NK-92 (cell line): ENCODE measurements around the gene KIR3DL1.
"Not testable (repeated sequence)": the region's sequence is repeated elsewhere in the genome, so short reads cannot be mapped to it uniquely, and the experiment has no call there.

ENCODE experiments used
- DNase-seq: peaks from one replicate; lab custom pipeline; 2025; ENCODE audit not compliant: unreplicated experiment; lab: John Stamatoyannopoulos, UW

Gene KIR3DL1

DNA sequence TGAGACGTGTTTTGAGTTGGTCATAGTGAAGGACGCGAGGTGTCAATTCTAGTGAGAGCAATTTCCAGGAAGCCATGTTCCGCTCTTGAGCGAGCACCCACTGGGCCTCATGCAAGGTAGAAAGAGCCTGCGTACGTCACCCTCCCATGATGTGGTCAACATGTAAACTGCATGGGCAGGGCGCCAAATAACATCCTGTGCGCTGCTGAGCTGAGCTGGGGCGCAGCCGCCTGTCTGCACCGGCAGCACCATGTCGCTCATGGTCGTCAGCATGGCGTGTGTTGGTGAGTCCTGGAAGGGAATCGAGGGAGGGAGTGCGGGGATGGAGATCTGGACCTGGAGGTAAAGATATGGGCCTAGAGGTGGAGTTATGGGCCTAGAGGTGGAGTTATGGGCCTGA is at the start of gene KIR3DL1:
TSS of gene KIR3DL1 (plus strand) at position 218 of the 400 bp plus-strand sequence.
- not testable (repeated sequence) for DNase-seq

DNA sequence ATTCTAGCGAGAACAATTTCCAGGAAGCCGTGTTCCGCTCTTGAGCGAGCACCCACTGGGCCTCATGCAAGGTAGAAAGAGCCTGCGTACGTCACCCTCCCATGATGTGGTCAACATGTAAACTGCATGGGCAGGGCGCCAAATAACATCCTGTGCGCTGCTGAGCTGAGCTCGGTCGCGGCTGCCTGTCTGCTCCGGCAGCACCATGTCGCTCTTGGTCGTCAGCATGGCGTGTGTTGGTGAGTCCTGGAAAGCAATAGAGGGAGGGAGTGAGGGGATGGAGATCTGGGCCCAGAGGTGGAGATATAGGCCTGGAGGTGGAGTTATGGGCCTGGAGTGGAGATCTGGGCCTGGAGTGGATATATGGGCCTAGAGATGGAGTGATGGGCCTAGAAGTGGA is 46.6 kb upstream of the KIR3DL1 start, which contains the start of gene KIR2DL1:
TSS of gene KIR2DL1 (plus strand) at position 148 of the 400 bp plus-strand sequence. CDS start at position 206, 58 bp downstream.
- DNase-seq = not testable (repeated sequence)

DNA sequence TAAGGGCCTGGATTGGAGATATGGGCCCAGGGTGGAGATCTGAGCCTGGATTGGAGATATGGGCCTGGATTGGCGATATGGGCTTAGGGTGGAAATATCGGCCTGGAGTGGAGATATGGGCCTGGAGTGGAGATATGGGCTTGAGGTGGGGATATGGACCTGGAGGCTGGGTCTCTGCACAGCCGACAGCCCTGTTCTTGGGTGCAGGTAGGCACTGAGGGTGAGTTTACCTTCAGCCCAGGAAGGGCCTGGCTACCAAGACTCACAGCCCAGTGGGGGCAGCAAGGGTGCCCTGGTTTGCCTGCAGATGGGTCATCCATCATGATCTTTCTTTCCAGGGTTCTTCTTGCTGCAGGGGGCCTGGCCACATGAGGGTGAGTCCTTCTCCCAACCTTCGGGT is 45.8 kb upstream of the KIR3DL1 start:
- DNase-seq = not testable (repeated sequence)

DNA sequence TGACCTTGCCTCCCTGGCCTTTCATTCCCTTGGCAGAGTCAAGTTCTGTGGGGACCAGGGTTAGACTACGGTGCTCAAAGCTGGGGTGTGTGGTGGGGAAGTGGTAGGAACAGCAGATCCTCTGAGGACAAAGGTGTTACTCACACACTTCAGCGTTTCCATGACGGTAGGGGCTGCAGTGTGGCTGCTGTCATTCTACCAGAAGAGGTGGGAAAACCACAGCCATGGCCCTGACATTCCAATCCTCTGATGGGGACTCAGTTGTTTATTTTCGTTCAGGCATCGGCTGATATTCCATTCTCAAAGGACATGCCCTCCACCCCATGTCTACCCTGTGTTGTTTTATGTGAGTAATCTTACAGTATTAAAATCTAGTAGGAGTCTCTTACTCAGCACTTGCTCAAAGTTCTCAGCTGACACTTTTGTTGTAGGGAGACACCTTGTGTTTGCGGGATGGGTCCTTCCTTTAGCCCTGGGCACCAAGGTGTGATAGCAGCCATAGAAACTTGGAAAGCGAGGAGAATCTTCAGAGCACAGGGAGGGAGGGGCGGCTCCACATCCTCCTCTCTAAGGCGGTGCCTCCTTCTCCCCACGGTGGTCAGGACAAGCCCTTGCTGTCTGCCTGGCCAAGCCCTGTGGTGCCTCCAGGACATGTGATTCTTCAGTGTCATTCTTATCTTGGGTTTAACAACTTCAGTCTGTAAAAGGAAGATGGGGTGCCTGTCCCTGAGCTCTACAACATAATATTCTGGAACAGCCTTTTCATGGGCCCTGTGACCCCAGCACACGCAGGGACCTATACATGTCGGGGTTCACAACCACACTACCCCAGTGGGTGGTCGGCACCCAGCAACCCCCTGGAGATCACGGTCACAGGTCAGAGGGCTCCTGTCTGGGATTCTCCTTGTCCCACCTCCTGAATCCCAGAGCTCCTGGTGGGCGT is 45.0 kb upstream of the KIR3DL1 start:
- DNase-seq = not testable (repeated sequence)

DNA sequence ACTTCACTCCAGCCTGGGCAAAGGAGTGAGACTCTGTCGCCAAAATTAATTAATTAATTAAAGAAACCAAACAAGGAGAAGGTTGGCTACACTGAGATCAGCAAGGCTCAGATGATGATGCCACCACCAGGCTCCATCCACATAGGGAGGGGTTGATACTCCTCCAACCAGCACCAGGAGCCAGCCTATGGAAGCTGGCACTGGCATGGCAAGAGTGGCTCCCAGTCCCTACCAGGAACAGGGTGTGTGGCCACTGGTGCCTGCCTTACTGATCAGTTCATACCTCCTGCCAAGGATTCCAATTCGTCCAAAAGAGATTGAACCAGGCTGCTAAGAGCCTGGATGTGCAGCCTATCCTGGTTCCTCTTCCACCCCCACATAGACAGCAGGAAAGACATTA is 43.6 kb upstream of the KIR3DL1 start:
- not testable (repeated sequence) for DNase-seq

DNA sequence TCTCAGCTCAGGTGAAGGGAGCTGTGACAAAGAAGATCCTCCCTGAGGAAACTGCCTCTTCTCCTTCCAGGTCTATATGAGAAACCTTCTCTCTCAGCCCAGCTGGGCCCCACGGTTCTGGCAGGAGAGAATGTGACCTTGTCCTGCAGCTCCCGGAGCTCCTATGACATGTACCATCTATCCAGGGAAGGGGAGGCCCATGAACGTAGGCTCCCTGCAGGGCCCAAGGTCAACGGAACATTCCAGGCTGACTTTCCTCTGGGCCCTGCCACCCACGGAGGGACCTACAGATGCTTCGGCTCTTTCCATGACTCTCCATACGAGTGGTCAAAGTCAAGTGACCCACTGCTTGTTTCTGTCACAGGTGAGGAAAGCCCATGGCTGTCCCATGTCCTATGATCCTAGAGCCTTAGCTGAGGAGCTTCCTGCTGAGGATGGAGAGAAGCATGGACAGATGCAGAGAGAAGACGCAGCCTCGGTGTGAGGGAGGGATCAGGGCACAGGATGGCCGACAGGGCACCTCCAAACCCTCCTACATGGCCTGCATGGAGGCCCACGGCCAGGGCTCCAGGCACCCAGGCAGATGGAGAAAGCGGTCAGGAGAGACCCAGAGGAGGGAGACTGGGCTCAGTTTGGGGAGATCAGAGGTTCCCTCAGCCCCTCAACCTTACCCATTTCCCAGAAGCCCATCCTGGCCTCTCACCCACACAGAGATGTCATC is 41.0 kb upstream of the KIR3DL1 start:
- not testable (repeated sequence) for DNase-seq

DNA sequence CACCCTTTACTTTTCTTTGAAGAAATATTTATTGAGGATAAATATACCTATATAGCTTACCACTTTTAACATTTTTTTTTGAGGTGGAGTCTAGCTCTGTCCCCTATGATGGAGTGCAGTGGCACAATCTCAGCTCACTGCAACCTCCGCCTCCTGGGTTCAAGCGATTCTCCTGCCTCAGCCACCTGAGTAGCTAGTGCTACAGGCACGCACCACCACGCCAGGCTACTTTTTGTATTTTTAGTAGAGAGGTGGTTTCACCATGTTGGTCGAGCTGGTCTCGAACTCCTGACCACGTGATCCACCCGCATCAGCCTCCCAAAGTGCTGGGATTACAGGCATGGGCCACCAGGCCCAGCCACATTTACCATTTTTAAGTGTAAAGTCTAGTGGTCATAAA is 40.4 kb upstream of the KIR3DL1 start:
- DNase-seq = not testable (repeated sequence)

DNA sequence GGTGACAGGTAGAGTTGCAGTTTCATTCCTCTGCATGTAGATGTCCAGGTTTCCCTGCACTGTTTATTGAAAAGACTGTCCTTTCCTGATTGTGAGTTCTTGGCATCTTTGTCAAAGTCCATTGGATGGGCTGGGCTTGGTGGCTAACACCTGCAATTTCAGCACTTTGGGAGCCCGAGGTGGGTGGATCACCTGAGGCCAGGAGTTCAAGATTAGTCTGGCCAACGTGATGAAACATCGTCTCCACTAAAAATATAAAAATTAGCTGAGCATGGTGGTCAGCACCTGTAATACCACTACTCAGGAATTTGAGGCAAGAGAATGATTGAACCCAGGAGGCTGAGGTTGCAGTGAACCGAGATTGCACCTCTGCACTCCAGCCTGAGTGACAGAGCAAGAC is 38.4 kb upstream of the KIR3DL1 start:
- not testable (repeated sequence) for DNase-seq

DNA sequence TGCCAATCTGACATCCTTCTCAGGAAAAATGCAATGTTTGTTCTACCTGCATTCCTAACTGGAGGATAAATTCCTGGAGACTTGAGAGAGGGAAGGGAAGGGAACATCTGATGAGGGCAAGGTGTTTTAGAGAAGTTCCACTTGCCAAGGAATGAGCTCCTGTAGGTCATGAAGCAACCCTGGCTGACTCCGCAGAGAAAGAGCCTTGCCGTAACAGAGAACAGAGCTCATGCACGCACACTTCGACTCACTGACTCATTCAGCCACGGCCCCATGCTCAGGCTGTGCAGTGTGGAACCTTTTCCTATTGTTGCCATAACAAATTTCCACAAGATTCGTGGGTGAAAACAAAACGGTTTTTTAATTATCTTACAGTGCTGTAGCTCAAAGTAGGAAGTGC is 37.4 kb upstream of the KIR3DL1 start:
- not testable (repeated sequence) for DNase-seq

DNA sequence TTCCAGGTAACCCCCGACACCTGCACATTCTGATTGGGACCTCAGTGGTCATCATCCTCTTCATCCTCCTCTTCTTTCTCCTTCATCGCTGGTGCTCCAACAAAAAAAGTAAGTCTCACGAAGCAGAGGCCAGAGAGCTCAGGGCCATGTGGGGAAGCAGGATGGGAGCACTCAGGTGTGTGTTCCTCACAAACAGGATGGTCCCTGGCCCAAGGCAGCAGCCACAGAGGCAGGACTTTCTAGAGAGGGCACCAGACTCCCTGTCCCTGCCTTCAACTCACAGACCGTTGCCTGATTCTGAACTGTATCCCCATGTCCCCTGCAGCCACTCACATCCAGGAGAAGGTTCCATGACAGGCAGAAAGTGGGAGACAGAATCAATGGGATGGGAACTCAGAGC is 33.4 kb upstream of the KIR3DL1 start:
- DNase-seq = not testable (repeated sequence)

DNA sequence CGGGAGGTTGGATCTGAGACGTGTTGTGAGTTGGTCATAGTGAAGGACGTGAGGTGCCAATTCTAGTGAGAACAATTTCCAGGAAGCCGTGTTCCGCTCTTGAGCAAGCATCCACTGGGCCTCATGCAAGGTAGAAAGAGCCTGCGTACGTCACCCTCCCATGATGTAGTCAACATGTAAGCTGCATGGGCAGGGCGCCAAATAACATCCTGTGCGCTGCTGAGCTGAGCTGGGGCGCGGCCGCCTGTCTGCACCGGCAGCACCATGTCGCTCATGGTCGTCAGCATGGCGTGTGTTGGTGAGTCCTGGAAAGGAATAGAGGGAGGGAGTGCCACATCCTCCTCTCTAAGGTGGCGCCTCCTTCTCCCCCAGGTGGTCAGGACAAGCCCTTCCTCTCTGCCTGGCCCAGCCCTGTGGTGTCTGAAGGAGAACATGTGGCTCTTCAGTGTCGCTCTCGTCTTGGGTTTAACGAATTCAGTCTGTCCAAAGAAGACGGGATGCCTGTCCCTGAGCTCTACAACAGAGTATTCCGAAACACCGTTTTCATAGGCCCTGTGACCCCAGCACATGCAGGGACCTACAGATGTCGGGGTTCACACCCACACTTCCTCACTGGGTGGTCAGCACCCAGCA is 30.1 kb upstream of the KIR3DL1 start:
- DNase-seq = not testable (repeated sequence)

DNA sequence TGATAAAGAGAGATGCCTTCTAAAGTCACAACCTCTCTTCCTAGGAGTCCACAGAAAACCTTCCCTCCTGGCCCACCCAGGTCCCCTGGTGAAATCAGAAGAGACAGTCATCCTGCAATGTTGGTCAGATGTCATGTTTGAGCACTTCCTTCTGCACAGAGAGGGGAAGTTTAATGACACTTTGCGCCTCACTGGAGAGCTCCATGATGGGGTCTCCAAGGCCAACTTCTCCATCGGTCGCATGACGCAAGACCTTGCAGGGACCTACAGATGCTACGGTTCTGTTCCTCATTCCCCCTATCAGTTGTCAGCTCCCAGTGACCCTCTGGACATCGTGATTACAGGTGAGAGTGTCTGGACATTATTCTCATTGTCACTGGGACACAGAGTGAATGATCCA is 28.1 kb upstream of the KIR3DL1 start:
- not testable (repeated sequence) for DNase-seq

DNA sequence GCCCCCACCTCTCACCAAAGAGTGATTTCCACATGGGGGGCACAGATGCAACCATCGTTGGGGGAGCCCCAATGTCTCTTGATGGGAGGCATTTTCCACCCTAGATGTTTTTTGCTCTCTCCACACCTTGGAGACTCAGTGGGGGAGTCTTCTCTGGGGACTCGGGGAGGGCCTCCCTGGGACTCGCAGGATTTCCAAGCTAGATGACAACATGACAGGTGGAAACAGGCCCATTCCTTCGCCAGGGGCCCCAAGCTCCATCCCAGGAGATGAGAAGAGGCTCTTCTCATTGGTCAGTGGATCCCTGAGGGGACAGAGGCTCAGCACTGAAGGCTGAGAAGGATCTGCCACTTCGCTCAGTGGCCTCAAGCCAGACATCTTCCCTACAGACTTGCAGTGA is 25.6 kb upstream of the KIR3DL1 start:
- no peak for DNase-seq

DNA sequence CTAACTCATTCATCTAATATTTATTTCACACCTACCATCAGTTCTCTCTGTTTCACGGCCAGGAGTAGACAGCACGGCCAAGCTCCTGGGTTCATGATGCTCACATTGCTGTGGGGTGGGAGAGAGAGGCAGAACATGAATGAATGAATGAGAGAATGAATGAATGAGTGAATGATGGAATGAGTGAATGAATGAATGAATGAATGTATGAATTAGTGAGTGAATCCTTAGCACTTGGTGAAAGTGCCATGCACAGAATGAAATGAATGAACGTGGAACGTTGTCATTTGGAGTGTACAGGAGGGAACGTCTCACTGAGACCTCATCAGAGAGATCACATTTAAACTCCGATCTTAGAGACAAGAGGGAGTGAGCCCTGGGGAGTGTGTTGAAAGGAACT is 24.8 kb upstream of the KIR3DL1 start:
- no peak for DNase-seq

DNA sequence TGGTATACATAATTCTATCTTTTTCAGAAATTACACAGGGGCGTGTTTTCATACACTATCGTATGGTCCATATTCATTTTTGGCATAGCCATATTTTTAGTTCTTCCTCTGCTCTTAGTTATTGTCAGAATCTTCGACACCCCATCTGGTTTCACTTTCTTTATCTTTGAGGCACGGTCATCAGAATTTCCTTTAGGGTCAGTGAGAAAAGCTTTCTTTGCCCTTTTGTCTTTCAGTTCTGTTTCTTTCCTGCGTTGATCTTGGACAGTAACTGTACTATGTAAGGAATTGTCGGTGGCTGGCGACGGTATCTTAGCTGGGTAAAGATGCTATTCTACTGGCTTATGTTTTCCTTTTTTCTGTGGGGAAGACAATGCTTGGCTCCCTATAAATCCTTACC is 23.5 kb upstream of the KIR3DL1 start:
- no peak for DNase-seq

DNA sequence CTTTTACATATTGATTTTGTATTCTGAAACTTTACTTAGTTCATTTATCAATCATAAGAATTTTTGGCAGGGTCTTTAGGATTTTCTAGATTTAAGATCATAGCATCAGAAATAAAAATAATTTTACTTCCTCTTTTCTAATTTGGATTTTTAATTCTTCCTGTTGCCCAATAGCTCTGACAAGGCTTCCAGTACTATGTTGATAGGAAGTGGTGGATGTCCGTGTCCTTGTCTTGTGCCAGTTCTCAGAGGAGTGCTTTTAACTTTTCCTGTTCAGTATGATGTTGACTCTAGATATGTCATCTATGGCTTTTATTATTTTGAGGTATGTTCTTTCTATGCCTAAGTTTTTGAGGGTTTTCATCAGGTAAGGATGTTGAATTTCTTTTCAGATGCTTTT is 20.5 kb upstream of the KIR3DL1 start:
- DNase-seq = no peak

DNA sequence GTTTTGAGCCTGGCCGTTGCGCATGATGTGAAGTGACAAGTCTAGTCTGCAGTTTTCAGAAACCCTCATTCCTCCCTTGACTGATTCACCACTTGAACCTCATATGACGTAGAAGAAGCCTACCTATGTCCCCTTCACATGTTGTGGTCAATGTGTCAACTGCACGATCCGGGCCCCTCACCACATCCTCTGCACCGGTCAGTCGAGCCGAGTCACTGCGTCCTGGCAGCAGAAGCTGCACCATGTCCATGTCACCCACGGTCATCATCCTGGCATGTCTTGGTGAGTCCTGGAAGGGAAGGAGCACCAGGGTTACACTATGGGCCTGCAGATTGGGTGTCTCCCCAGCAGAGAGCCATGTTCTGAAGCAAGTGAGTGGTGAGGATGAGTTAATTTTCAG is 12.9 kb upstream of the KIR3DL1 start, which contains the start of gene KIR2DL4:
TSS of gene KIR2DL4 (plus strand) at position 201 of the 400 bp plus-strand sequence. CDS start at position 243, 42 bp downstream.
- no peak for DNase-seq

DNA sequence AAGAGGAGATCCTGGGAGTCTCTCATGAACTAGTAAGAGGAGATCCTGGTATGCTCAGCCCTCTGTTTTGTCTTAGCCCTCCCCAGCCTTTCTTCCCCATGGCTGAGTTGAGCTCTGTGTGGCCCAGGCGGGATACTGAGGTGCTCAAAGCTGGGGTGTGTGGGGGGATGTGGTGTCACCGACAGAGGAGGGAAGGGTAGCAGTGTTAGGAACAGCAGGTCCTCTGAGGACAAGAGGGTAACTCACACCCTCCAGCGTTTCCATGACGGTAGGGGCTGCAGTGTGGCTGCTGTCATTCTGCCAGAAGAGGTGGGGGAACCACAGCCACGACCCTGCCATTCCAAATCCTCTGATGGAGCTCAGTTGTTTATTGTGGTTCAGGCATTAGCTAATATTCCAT is 12.2 kb upstream of the KIR3DL1 start:
- no peak for DNase-seq

DNA sequence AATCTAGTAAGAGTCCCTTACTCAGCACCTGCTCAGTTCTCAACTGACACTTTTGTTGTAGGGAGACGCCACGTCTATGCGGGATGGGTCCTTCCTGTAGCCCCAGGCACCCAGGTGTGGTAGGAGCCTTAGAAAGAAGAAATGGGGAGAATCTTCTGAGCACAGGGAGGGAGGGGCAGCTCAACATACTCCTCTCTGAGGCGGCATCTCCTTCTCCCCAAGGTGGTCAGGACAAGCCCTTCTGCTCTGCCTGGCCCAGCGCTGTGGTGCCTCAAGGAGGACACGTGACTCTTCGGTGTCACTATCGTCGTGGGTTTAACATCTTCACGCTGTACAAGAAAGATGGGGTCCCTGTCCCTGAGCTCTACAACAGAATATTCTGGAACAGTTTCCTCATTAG is 11.7 kb upstream of the KIR3DL1 start:
- DNase-seq = no peak

DNA sequence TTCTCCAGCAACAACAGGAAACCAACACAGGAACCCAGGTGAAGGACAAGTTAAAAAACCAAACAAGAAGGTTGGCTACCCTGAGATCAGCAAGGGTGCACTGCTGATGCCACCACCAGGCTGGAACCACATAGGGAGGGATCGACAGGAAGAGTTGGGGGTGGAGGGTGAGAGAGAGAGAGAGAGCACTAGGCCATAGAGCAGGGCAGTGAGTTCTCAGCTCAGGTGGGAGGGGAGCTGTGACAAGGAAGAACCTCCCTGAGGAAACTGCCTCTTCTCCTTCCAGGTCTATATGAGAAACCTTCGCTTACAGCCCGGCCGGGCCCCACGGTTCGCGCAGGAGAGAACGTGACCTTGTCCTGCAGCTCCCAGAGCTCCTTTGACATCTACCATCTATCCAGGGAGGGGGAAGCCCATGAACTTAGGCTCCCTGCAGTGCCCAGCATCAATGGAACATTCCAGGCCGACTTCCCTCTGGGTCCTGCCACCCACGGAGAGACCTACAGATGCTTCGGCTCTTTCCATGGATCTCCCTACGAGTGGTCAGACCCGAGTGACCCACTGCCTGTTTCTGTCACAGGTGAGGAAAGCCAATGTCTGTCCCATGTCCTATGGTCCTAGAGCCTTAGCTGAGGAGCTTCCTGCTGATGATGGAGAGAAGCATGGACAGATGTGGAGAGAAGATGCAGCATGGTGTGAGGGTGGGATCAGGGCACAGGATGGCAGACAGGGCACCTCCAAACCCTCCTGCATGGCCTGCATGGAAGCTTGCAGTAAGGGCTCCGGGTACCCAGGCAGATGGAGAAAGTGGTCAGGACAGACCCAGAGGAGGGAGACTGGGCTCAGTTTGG is 10.4 kb upstream of the KIR3DL1 start:
- DNase-seq = no peak

DNA sequence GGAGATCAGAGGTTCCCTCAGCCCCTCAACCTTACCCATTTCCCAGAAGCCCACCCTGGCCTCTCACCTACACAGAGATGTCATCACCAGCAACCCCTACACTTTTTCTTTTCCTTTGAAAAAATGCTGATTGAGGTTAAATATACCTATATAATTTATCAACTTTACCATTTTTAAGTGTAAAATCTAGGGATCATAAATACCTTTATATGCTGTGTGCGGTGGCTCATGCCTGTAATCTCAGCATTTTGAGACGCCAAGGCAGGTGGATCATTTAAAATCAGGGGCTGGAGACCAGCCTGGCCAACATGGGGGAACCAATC is 9.8 kb upstream of the KIR3DL1 start:
- DNase-seq = no peak
